Measurements from ENCODE around the gene HIC1. TPM values are rescaled to one million over a fixed set of nuclear protein-coding genes. Genes with fewer than 3 reads are reported as not detected.
A peak's percentile ranks its signal among the peaks of the same experiment; 100 is the strongest.

The HIC1 gene
- total and polyA plus RNA-seq, 9 of the 15 experiments (the other 6 are each of a cell fraction or from before 2014, with no cell fraction given) = 0.01 to 2.5 (median 0.18) TPM

DNA sequence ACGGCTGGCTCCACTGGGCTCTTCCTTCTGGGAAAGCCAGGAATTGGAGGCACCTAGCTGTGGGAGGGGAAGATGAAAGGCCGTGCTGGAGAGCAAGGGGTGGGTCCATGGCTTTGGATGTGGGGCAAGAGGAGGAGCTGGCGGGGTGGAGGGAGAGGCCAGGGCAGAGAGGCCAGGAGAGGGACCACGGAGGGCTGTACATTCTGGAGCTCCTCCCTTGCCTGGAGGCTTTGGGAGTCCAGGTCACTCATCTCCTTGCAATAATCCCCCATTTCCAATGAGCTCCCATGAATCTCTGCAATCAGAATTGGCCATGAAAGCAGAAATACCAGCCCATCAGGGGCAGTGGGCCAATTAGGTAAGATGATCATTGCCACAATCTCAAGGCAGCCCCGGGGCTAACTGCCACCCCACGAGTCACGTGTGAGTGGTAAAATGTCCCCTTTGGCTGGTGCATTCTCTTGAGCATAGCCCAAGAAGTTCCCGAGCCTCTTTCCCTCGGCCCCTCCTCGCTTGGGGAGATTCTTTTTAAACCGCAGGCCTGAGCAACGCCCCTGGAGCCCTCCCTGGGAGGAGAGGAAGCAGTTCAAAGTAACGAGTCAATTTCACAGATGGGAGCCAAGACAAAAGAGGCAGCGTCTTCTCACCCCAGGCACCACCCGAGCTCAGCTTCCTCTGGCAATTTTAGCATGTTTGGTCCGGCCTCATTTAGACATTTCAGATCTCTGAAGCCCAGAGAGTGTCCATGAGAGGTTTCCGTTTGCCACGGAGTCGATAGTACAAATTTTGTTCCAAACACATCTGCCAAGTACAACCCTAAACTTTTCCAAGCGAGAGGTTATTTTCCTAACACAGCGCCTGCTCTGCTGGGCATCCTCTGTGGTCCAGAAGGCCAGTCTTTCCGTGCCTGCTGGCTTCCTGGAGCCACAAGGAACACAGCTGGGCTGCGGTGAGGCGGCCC is 43.2 kb upstream of the HIC1 start:
- H3K9me1 ChIP-seq (ENCODE audit: control insufficient read depth, insufficient read depth, low read length) = no peaks in the 10 kb centered on the region
- in situ Hi-C loops (cut with MboI) = no loop called here
- H2AFZ ChIP-seq (ENCODE audit: low read depth, low read length) = peak overlapping the region; percentile 32; the same call in 1 of the 2 replicates
- no peaks in the 10 kb centered on the region for H4K20me1 ChIP-seq (replicated peaks; ENCODE audit: control insufficient read depth, insufficient read depth, low read length)
- peaks cover 15 to 45% of the 10 kb centered on the region in 2 experiments for H3K27me3 ChIP-seq (ENCODE audit: control insufficient read depth in 2 of 2, insufficient read depth in 2 of 2, low read length in 2 of 2)
- H3K27ac ChIP-seq (ENCODE audit: extremely low read depth, low read depth, low read length) = no peak overlapping the region
- POLR2A ChIA-PET = interaction anchor here (0.6 to 0.9 kb wide), 3 partner anchors 8 to 52 kb away, joined by 3 read pairs; no protein-coding TSS in a partner anchor
- ATAC-seq (no peak), FAIRE-seq (no peak), DNase-seq (ENCODE audit: extremely low read depth in 1 of 4, low spot score in 3 of 4) (no peak)
- H3K4me2 ChIP-seq (ENCODE audit: insufficient read depth, low read length) = no peak overlapping the region
- H3K9ac ChIP-seq (ENCODE audit: insufficient read depth in 1 of 2, low read depth in 2 of 2, low read length in 2 of 2) = no peak overlapping the region
- H3K9me3 ChIP-seq (replicated peaks; ENCODE audit: control insufficient read depth, insufficient read depth, low read depth, low read length) = no peaks in the 10 kb centered on the region
- H3K79me2 ChIP-seq (ENCODE audit: control insufficient read depth, insufficient read depth, low read length) = no peaks in the 10 kb centered on the region
- CTCF ChIA-PET (ENCODE audit: low intra/inter-chr PET ratio) = no interaction called here
- no peak overlapping the region for H3K4me3 ChIP-seq
- WGBS (ENCODE audit: insufficient coverage, low coverage, missing lambda C conversion rate) = 12% methylated on average over 20 of the region's 24 CpGs
- peaks cover 0 to 4% of the 10 kb centered on the region in 2 experiments; a peak in 2 of 5 replicates for H3K4me1 ChIP-seq (replicated peaks in 1 of 2; ENCODE audit: control insufficient read depth in 2 of 2, insufficient read depth in 2 of 2, low read length in 2 of 2)
- no TSS peak for BruUV-seq (replicated peaks)
- intact Hi-C loops (cut with micrococcal nuclease) = no loop called here
- no peaks in the 10 kb centered on the region for H3K36me3 ChIP-seq (ENCODE audit: control insufficient read depth, insufficient read depth, low read length)
- TF ChIP-seq ETV6 (IDR thresholded peaks at IDR 0.05; ENCODE audit: borderline replicate concordance in 1 of 2, low read depth in 2 of 2, low read length in 1 of 2) (no peak), ETV6 (CRISPR knock-in tag; IDR thresholded peaks at IDR 0.05; ENCODE audit: borderline replicate concordance) (no peak), ZNF764 (CRISPR knock-in tag; IDR thresholded peaks at IDR 0.05; ENCODE audit: low read depth) (no peak), MCM2 (IDR thresholded peaks at IDR 0.05; ENCODE audit: low read depth) (no peak), MTF1 (CRISPR knock-in tag; IDR thresholded peaks at IDR 0.05; ENCODE audit: borderline replicate concordance) (no peak), LCOR (CRISPR knock-in tag; IDR thresholded peaks at IDR 0.05) (no peak), NRF1 (conservative IDR thresholded peaks at IDR 0.05 in 1 of 2, IDR thresholded peaks at IDR 0.05 in 1 of 2) (no peak), TSC22D4 (tag; IDR thresholded peaks at IDR 0.05) (no peak), NFE2L1 (tag; IDR thresholded peaks at IDR 0.05; ENCODE audit: borderline replicate concordance, low read depth) (no peak)
- TF ChIP-seq, protein P1, sequence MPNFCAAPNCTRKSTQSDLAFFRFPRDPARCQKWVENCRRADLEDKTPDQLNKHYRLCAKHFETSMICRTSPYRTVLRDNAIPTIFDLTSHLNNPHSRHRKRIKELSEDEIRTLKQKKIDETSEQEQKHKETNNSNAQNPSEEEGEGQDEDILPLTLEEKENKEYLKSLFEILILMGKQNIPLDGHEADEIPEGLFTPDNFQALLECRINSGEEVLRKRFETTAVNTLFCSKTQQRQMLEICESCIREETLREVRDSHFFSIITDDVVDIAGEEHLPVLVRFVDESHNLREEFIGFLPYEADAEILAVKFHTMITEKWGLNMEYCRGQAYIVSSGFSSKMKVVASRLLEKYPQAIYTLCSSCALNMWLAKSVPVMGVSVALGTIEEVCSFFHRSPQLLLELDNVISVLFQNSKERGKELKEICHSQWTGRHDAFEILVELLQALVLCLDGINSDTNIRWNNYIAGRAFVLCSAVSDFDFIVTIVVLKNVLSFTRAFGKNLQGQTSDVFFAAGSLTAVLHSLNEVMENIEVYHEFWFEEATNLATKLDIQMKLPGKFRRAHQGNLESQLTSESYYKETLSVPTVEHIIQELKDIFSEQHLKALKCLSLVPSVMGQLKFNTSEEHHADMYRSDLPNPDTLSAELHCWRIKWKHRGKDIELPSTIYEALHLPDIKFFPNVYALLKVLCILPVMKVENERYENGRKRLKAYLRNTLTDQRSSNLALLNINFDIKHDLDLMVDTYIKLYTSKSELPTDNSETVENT (CRISPR knock-in tag; IDR thresholded peaks at IDR 0.05) = no peak
- TF ChIP-seq, protein P2, sequence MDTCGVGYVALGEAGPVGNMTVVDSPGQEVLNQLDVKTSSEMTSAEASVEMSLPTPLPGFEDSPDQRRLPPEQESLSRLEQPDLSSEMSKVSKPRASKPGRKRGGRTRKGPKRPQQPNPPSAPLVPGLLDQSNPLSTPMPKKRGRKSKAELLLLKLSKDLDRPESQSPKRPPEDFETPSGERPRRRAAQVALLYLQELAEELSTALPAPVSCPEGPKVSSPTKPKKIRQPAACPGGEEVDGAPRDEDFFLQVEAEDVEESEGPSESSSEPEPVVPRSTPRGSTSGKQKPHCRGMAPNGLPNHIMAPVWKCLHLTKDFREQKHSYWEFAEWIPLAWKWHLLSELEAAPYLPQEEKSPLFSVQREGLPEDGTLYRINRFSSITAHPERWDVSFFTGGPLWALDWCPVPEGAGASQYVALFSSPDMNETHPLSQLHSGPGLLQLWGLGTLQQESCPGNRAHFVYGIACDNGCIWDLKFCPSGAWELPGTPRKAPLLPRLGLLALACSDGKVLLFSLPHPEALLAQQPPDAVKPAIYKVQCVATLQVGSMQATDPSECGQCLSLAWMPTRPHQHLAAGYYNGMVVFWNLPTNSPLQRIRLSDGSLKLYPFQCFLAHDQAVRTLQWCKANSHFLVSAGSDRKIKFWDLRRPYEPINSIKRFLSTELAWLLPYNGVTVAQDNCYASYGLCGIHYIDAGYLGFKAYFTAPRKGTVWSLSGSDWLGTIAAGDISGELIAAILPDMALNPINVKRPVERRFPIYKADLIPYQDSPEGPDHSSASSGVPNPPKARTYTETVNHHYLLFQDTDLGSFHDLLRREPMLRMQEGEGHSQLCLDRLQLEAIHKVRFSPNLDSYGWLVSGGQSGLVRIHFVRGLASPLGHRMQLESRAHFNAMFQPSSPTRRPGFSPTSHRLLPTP (IDR thresholded peaks at IDR 0.05; ENCODE audit: borderline replicate concordance, extremely low read depth, insufficient read length) = no peak
- TF ChIP-seq, protein P3, sequence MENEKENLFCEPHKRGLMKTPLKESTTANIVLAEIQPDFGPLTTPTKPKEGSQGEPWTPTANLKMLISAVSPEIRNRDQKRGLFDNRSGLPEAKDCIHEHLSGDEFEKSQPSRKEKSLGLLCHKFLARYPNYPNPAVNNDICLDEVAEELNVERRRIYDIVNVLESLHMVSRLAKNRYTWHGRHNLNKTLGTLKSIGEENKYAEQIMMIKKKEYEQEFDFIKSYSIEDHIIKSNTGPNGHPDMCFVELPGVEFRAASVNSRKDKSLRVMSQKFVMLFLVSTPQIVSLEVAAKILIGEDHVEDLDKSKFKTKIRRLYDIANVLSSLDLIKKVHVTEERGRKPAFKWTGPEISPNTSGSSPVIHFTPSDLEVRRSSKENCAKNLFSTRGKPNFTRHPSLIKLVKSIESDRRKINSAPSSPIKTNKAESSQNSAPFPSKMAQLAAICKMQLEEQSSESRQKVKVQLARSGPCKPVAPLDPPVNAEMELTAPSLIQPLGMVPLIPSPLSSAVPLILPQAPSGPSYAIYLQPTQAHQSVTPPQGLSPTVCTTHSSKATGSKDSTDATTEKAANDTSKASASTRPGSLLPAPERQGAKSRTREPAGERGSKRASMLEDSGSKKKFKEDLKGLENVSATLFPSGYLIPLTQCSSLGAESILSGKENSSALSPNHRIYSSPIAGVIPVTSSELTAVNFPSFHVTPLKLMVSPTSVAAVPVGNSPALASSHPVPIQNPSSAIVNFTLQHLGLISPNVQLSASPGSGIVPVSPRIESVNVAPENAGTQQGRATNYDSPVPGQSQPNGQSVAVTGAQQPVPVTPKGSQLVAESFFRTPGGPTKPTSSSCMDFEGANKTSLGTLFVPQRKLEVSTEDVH (IDR thresholded peaks at IDR 0.05; ENCODE audit: low read depth, partially characterized antibody) = no peak

Data from K562 (cell line).